Amniotic stem cell (primary cell): ENCODE results near the gene POPDC3.
"Not testable (repeated sequence)": the region's sequence is repeated elsewhere in the genome, so short reads cannot be mapped to it uniquely, and the experiment has no call there.

Source experiments
- DNase-seq: peaks from one replicate; lab custom pipeline; 2025; lab: John Stamatoyannopoulos, UW

Gene POPDC3

DNA sequence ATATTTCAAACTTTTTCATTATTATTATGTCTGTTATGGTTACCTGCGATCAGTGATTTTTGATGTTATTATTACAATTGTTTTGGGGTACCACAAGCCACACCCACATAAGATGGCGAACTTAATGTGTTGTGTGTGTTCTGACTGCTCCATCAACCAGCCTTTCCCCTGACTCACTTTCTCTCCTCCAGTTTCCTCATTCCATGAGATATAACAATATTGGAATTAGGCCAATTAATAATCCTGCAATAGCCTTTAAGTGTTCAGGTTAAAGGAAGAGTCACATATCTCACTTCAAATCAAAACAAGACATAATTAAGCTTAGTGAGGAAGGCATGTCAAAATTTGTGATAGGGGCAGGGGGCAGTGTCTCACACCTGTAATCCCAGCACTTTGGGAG lies 16.3 kb upstream of the POPDC3 start:
- DNase-seq = no peak

- DNase-seq = no peak
Observed at GRCh38 chr6:105194591-105194990, 14.8 kb upstream of the POPDC3 start.

DNA sequence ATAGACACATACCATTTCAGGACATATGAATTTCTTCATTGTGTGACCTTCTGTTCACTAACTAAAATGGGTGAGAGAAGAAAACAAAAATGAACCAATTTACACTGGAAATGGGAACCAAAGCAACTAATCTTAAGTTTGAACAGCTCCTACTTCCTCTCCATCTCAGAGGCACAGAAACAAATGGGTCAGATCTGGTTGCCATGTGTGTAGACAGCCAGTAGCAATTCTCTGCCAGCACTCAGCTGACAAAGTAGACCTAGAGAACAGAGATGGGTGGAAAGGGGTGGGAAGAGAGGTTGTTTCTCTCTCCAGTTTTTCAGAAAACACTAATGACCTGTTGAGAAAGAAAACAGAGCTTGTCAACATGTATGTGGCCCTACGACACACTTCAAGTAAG lies 14.3 kb upstream of the POPDC3 start:
- DNase-seq = no peak

- no peak for DNase-seq
Observed at GRCh38 chr6:105193647-105194046, 13.8 kb upstream of the POPDC3 start.

DNA sequence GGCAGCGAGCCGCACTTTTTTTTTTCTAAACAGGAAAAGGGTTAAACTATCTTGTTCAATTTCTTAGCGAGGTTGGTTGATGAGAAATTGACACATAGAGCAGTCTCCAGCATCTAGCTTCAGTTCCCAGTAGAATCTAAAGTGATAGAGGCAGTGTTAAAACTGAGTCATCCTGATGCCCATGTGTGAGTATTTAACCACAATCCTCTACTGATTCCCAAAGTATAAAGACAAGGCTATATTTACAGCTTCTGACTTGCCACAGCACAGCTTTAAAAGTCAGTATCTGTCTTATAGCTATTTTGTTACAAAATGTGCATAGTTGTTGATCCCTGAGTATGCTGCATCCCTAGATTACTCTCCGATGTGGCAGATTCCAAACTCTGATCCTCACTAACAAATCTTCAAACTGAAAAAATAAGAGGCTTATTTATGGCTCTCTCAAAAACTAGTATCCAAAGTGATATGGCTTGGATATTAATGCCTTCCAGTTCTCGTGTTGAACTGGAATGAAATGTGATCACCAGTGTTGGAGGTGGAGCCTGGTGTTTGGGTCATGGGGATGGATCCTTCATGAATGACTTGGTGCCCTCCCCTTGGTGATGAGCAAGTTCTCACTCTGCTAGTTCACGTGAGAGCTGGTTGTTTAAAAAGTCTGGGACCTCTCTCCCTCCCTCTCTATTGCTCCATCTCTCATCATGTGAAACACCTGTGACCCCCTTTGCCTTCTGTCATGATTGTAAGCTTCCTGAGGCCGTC lies 13.1 kb upstream of the POPDC3 start:
- no peak for DNase-seq

- no peak for DNase-seq
Observed at GRCh38 chr6:105191351-105191750, 11.5 kb upstream of the POPDC3 start.

DNA sequence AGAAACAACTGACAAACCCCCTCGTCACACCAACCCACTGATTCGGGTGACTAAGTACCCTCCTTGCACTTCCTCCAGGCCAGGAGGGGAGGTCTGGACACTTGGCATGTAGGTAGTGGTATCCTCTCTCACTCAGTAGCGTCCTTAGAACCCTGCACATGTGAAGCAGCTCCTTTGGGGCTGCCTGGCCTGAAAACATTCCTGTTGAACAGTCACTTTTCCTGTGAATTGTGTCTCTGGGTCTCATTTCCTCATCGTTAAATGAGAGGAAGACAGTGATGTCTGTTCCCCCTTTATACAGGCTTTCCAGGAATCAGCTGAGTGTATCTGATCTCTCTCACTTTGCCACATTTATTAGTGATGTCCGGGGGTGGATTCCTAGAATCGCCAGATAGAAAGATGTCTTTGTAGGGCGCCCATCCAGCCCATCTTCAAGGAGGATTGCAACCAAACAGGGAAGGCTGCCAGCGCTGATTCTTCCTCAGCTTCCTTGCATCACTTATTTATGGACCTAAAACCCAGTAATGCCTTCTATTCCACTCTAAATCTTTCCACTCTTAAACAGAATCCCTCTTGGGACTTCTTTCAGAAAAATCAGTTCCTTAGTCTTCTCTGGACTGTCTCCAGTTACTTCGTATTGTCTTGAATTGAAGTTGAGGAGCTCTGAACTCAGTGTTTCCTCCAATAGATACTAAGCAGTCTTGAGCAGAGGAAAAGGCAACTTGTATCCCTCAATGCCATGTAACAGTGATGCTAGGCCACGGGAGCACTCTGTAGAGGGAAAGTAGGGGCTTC lies 9.4 kb upstream of the POPDC3 start:
- no peak for DNase-seq

- DNase-seq = no peak
Observed at GRCh38 chr6:105188251-105188650, 8.4 kb upstream of the POPDC3 start.

GRCh38 chr6:105186576-105186975 lies 6.8 kb upstream of the POPDC3 start:
- no peak for DNase-seq

DNA sequence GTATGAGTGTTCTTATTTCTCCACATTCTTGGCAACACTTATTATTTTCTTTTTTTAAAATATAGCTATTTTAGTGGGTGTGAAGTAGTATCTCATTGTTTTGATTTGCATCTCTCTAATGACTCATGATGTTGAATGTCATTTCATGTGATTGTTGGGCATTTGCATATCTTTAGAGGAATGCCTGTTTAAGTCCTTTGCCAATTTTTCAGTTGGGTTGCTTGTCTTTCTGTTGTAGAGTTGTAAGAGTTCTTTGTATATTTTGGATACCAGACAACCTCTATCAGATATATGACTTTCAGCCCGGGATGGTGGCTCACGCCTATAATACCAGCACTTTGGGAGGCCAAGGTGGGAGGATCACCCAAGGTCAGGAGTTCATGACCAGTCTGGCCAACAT lies 5.1 kb upstream of the POPDC3 start:
- DNase-seq = no peak

GRCh38 chr6:105181981-105182515 lies 2.2 kb upstream of the POPDC3 start:
- no peak for DNase-seq

GRCh38 chr6:105178636-105179035 lies 1.2 kb downstream of the POPDC3 start:
- no peak for DNase-seq

DNA sequence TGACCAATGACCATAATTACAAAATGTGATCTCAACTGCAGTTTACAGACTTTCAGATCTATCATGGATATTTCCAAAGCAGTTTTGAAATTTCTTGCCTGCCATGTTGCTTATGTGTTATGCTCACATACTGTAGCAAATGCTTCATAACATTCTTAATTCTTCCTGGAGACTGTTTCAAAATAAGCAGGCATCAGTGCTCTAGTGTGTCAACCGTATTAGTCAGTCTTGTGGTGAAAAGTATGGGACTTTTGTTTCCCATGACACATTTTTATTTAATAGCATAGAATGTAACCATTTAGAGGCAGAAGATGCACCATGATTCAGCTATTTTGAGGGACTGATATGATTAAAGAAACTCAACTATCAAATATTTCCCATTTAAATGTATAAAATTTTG lies 1.7 kb downstream of the POPDC3 start:
- DNase-seq = no peak

DNA sequence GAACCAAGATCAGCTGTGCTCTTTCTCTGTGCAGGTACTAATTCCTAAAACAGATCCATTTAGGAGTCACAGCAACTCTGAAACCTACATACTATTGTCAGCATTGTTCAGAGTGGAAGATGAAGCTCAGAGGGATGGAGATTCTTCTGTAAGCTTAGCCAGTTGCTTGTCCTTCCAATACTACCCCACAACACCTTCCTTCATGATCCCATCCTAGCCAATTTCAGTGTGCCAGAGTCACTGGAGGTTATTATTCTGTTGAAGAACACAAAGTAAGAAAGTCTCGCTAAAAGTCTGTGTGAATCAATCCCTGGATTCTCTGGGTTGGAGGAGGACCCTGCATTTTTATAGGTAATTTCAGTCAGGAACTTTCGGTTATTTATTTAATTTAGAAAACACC lies 2.3 kb downstream of the POPDC3 start:
- DNase-seq = no peak

DNA sequence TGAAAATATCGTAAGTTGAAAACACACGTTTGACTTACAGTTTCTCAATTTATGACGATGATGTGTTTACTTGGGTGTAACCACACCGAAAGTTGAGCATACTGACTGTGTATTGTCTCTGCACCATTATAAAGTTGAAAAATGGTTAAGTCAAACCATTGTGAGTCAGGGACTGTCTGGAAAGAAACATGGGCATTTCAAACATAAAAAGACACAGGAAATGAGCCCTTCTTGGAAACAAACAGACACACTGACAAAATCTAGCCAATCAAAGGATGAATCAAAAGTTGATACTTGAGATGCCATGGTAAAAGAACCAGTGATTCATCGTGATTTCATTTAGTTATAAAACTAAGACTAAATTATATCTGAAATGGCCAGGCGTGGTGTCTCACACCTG lies 5.3 kb downstream of the POPDC3 start:
- DNase-seq = no peak

GRCh38 chr6:105172515-105172914 lies 7.3 kb downstream of the POPDC3 start:
- not testable (repeated sequence) for DNase-seq

- DNase-seq = no peak
Observed at GRCh38 chr6:105170059-105170458, 9.8 kb downstream of the POPDC3 start.

DNA sequence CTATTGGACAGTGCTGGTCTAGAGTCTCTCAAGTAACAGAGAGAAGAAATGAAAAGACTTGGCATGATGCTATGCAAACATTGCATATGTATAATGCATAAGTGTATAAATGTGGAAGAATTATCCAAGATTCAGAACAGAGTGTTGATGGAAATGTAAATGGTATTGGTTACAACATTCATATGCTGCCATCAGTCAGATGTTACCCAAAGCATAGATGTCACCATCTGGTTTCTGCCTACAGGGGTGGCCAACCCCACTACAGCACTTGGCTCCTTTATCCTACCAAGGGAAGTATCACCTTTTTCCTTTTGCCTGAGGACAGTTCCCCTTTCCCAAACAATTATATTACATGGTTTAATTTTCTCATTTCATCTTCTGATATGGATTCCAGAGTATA lies 11.9 kb downstream of the POPDC3 start:
- no peak for DNase-seq

- DNase-seq = no peak
Observed at GRCh38 chr6:105164418-105164817, 15.4 kb downstream of the POPDC3 start.

DNA sequence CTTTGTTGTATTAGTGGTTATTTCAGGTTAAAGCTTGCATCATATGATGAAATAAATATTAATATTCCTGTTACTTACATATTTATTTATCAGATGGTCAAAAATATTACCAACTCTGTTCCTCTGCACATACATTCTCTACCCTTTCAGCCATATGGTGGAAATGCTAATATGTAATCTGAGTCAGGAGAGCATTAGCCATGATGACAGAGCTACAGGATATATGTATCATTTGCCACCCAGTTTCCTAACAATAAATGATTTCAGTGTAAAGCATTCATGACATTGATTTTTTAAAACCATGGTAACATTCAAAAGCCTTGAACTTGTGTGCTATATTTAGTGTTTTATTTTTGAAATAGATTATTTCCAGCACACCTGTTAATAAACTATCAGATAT lies 16.6 kb downstream of the POPDC3 start:
- no peak for DNase-seq

- no peak for DNase-seq
Observed at GRCh38 chr6:105162377-105162776, 17.4 kb downstream of the POPDC3 start.

DNA sequence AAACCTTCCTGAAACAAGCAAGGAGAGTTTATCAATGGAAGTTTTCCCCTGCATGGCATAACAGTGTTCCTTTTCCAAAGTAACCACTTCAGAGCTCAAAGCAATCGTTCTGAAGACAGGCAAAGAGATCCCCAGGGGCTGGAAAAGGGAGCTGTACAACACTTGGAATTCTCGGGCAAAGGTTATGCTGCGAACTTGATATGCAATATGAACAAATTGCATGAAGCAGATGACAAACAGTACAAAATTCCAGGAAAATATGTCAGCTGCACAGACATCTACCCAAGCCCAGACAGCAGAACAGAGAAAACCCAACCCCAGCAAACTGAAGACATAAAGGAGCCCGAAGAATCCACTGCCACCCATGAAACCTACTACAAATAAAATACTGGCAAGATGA lies 18.4 kb downstream of the POPDC3 start:
- no peak for DNase-seq

DNA sequence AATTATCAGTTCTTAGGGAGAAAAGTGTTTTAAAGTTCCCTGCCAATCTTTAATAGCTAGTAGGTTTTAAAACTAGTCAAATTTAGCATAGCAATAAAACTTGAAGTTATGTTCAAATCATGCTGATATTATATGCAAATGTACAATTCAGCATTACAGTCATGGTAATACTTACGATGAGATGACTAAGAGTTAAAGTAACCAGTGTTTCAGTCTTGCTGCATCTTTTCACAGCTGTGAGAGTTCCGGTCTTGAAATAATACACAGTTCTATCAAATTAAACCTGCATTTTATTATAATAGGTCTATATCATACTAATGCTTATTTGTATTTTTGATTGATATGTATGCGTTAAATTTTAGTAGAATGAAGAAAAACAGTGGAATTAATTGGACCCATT lies 26.1 kb downstream of the POPDC3 start:
- no peak for DNase-seq
